ENCODE results near the gene ADAMTS14.

The ADAMTS14 gene

DNA sequence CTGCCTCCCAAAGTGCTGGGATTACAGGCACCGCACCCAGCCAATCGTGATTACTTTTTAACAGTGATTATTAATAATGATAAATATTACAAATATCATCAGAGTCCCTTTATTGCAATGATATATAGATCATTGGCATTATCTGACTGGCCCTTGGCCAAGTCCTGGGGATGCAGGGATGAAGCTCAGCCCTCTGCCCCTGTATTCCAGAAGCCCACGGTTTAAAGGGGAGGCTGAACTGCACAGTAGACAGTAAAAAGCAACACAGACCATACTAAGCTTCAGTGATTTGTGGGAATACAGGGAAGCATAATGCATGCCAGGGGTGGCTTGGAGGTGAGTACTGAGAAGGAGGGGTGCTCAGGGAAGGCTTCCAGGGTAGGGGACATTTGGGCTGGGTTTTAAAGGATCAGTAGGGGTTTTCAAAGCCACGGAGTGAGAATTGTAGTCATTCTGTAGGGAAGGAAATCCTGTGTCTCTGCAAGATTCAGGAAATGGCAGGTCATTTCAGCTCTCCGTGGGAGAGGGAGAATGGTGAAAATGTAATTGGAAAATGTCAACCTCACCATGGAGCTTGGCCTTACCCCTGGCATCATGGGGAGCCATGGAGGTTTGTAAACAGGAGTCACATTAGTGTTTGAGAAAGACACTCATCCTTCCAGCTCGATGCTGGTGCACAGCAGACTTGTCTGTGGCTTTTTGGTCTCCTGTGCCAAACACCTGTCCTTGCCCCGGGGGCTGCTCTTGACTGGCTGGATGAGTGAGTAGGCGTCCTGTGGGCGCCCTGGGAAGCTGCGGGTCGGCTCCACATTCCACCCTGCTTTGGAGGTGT is 8.8 kb downstream of the ADAMTS14 start:
- no peak overlapping the region for H3K4me3 ChIP-seq (ENCODE audit: low read depth, low read length)
- TF ChIP-seq CTCF (IDR thresholded peaks at IDR 0.05; ENCODE audit: low read depth, low read length, missing control alignments) = no peak
- in situ Hi-C loops (cut with HindIII; ENCODE audit: low sequenced_read_pairs) = no loop called here
- no peak for DNase-seq (ENCODE audit: low read depth)

GRCh38 chr10:70681731-70682005 is 9.4 kb downstream of the ADAMTS14 start:
- DNase-seq (ENCODE audit: low read depth) = no peak
- TF ChIP-seq CTCF (IDR thresholded peaks at IDR 0.05; ENCODE audit: low read depth, low read length, missing control alignments) = no peak
- in situ Hi-C loops (cut with HindIII; ENCODE audit: low sequenced_read_pairs) = no loop called here
- H3K4me3 ChIP-seq (ENCODE audit: low read depth, low read length) = no peak overlapping the region

- no peak for DNase-seq (ENCODE audit: low read depth)
- in situ Hi-C loops (cut with HindIII; ENCODE audit: low sequenced_read_pairs) = no loop called here
- H3K4me3 ChIP-seq (ENCODE audit: low read depth, low read length) = no peak overlapping the region
- TF ChIP-seq CTCF (IDR thresholded peaks at IDR 0.05; ENCODE audit: low read depth, low read length, missing control alignments) = no peak
Measured at GRCh38 chr10:70682920-70683600, 10.8 kb downstream of the ADAMTS14 start.

DNA sequence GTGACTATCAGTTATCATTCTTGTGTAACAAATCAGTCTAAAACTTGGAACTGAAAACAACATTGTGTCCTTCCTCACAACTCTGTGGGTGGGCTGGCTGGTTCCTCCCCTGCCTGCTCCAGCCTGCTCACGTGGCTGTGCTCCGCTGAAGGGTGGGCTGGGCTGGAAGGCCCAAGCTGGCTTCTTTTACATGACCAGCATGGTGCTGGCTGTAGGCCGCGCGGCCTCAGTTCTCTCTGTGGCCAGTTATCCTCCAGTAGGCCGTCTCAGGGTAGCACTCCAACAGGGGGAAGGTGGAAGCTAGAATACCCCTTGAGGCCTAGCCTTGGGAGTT is 11.3 kb downstream of the ADAMTS14 start:
- in situ Hi-C loops (cut with HindIII; ENCODE audit: low sequenced_read_pairs) = no loop called here
- no peak for DNase-seq (ENCODE audit: low read depth)
- H3K4me3 ChIP-seq (ENCODE audit: low read depth, low read length) = no peak overlapping the region
- no peak for TF ChIP-seq CTCF (IDR thresholded peaks at IDR 0.05; ENCODE audit: low read depth, low read length, missing control alignments)

DNA sequence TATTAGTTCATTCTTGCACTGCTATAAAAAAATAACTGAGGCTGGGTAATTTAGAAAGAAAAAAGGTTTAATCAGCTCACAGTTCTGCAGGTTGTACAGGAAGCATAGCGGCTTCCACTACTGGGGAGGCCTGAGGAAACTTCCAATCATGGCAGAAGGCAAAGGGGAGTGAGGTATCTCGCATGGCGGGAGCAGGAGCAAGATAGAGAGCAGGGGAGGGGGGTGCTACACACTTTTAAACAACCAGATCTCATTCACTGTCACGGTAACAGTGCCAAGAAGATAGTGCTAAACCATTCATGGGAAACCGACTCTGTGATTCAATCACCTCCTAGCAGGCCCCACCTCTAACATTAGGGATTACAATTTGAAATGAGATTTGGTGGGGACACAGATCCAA is 11.6 kb downstream of the ADAMTS14 start:
- TF ChIP-seq CTCF (IDR thresholded peaks at IDR 0.05; ENCODE audit: low read depth, low read length, missing control alignments) = no peak
- no peak overlapping the region for H3K4me3 ChIP-seq (ENCODE audit: low read depth, low read length)
- in situ Hi-C loops (cut with HindIII; ENCODE audit: low sequenced_read_pairs) = no loop called here
- DNase-seq (ENCODE audit: low read depth) = no peak

GRCh38 chr10:70684374-70684773 is 12.1 kb downstream of the ADAMTS14 start:
- TF ChIP-seq CTCF (IDR thresholded peaks at IDR 0.05; ENCODE audit: low read depth, low read length, missing control alignments) = no peak
- in situ Hi-C loops (cut with HindIII; ENCODE audit: low sequenced_read_pairs) = no loop called here
- no peak for DNase-seq (ENCODE audit: low read depth)
- H3K4me3 ChIP-seq (ENCODE audit: low read depth, low read length) = no peak overlapping the region
